GM12878 (cell line): ENCODE results near the gene DLX3. TPM values are rescaled to one million over a fixed set of nuclear protein-coding genes. Genes with fewer than 3 reads are reported as not detected.

Experiments
- ATAC-seq: fragments of 200-7000 bp; cut with Tn5 transposase; 3 replicates; pipeline ENCODE4 v1.9.1; 2020; ENCODE audit warnings: mild to moderate bottlenecking, moderate library complexity
- BruUV-seq: library from RNA; stranded (reverse); fragments of 400-500 nt; replicated peaks from 2 replicates; lab custom pipeline; 2021; lab: Mats Ljungman, UMichigan
- CTCF ChIA-PET: fragments of 300-600 bp; sonication (Branson Sonifier 250); formaldehyde crosslinking; extraction: SDS; loops from one replicate; lab custom pipeline; 2021; ENCODE audit warnings: inconsistent platforms; lab: Yijun Ruan, JAX
- POLR2A ChIA-PET: fragments of 350-600 bp; formaldehyde crosslinking; extraction: SDS; loops from one replicate; lab custom pipeline; 2021; ENCODE audit warnings: inconsistent platforms; lab: Charles Lee
- RAD21 ChIA-PET: fragments of 300-600 bp; sonication (Branson Sonifier 250); formaldehyde crosslinking; loops from one replicate; lab custom pipeline; 2023; ENCODE audit warnings: antibody characterized with exemption; ENCODE audit not compliant: unreplicated experiment; lab: Charles Lee
- SMC1A ChIA-PET: fragments of 300-600 bp; sonication (Branson Sonifier 250); formaldehyde crosslinking; loops from one replicate; lab custom pipeline; 2023; ENCODE audit not compliant: unreplicated experiment, uncharacterized antibody; lab: Charles Lee
- DNase-seq: peaks from one replicate; pipeline ENCODE4 v3.0.0-alpha.2; 2011; ENCODE audit warnings: low read depth, low spot score
- FAIRE-seq: peaks from 3 replicates; lab custom pipeline; 2011; peaks lifted over from hg19 to GRCh38; lab: Jason Lieb, UNC
- H2AFZ ChIP-seq: 2 replicates; pipeline ENCODE4 v1.6.0; 2011; ENCODE audit warnings: low read depth, low read length, control low read depth; ENCODE audit not compliant: control insufficient read depth
- H3K27ac ChIP-seq: 2 replicates; pipeline ENCODE4 v1.5.1; 2011; ENCODE audit warnings: control low read depth; ENCODE audit not compliant: control insufficient read depth, insufficient read depth
- H3K27me3 ChIP-seq, 2 experiments: replicated peaks in 1 of 2; 2 replicates each; pipeline versions ENCODE4 v1.6.0 to v1.6.1; 2011; ENCODE audit warnings: low read length in 1 of 2; ENCODE audit not compliant: control insufficient read depth in 2 of 2, insufficient read depth in 2 of 2
- H3K36me3 ChIP-seq, 2 experiments: 2 replicates each; pipeline ENCODE4 v1.5.1; 2011; ENCODE audit warnings: low read length in 1 of 2; ENCODE audit not compliant: control insufficient read depth in 2 of 2, insufficient read depth in 2 of 2
- H3K4me1 ChIP-seq: 2 replicates; pipeline ENCODE4 v1.6.1; 2011; ENCODE audit warnings: mild to moderate bottlenecking, low read length, moderate library complexity, mixed read lengths; ENCODE audit not compliant: control insufficient read depth, insufficient read depth
- H3K4me2 ChIP-seq: 2 replicates; pipeline ENCODE4 v1.6.0; 2011; ENCODE audit warnings: control low read depth; ENCODE audit not compliant: control insufficient read depth, insufficient read depth
- H3K4me3 ChIP-seq: fragments of 200-600 bp; sonication (generic); 2 replicates; pipeline ENCODE4 v1.5.1; 2016
- H3K79me2 ChIP-seq: 2 replicates; pipeline ENCODE4 v1.6.0; 2011; ENCODE audit warnings: low read length; ENCODE audit not compliant: control insufficient read depth, insufficient read depth
- H3K9ac ChIP-seq: 2 replicates; pipeline ENCODE4 v1.8.0; 2011; ENCODE audit warnings: low read length, control low read depth, mixed read lengths; ENCODE audit not compliant: control insufficient read depth, insufficient read depth
- H3K9me3 ChIP-seq: replicated peaks from 3 replicates; pipeline ENCODE4 v1.5.1; 2011; ENCODE audit warnings: mild to moderate bottlenecking, low read length; ENCODE audit not compliant: control insufficient read depth, insufficient read depth
- H4K20me1 ChIP-seq: 2 replicates; pipeline ENCODE4 v1.6.0; 2011; ENCODE audit not compliant: control insufficient read depth, insufficient read depth
- ATF7 ChIP-seq: fragments of 450-650 bp; IDR thresholded peaks from 2 replicates; pipeline ENCODE4 v1.6.1; 2016; ENCODE audit warnings: low read depth, mild to moderate bottlenecking
- BRCA1 ChIP-seq: IDR thresholded peaks from 2 replicates; pipeline ENCODE4 v1.6.1; 2011; ENCODE audit warnings: low read depth, low read length, improper control_type of control experiment
- CBX5 ChIP-seq: sonication (generic); IDR thresholded peaks from 2 replicates; pipeline ENCODE4 v1.6.1; 2016; ENCODE audit warnings: low read depth, moderate library complexity, mild to moderate bottlenecking, inconsistent platforms
- CHD2 ChIP-seq: IDR thresholded peaks from 2 replicates; pipeline ENCODE4 v1.6.1; 2011; ENCODE audit warnings: low read depth, low read length, improper control_type of control experiment, borderline replicate concordance
- CREM ChIP-seq: IDR thresholded peaks from 2 replicates; pipeline ENCODE4 v1.6.1; 2014; ENCODE audit warnings: antibody characterized with exemption, low read depth
- DPF2 ChIP-seq: fragments of 450-650 bp; IDR thresholded peaks from 2 replicates; pipeline ENCODE4 v1.6.1; 2017; ENCODE audit warnings: mild to moderate bottlenecking
- EZH2 ChIP-seq: IDR thresholded peaks from 2 replicates; pipeline ENCODE4 v1.6.1; 2012; ENCODE audit warnings: low read depth, mild to moderate bottlenecking, control low read depth, inconsistent platforms, low read length, borderline replicate concordance; ENCODE audit not compliant: control insufficient read depth
- KLF5 ChIP-seq: fragments of 450-650 bp; IDR thresholded peaks from 2 replicates; pipeline ENCODE4 v1.6.1; 2014; ENCODE audit warnings: mild to moderate bottlenecking; ENCODE audit not compliant: partially characterized antibody
- MLLT1 ChIP-seq: fragments of 450-650 bp; IDR thresholded peaks from 2 replicates; pipeline ENCODE4 v1.6.1; 2016; ENCODE audit warnings: mild to moderate bottlenecking
- MTA2 ChIP-seq: fragments of 450-650 bp; IDR thresholded peaks from 2 replicates; pipeline ENCODE4 v1.6.1; 2016; ENCODE audit warnings: low read depth, mild to moderate bottlenecking, moderate library complexity
- POU2F2 ChIP-seq: IDR thresholded peaks from 3 replicates; pipeline ENCODE4 v1.6.1; 2011; ENCODE audit warnings: low read depth, mild to moderate bottlenecking, low read length, borderline replicate concordance
- USF1 ChIP-seq: IDR thresholded peaks from 2 replicates; pipeline ENCODE4 v1.6.1; 2011; ENCODE audit warnings: borderline replicate concordance, low read depth, mild to moderate bottlenecking, moderate library complexity, mixed read lengths, low read length; ENCODE audit not compliant: insufficient read depth; ENCODE audit errors: extremely low read length
- ZBTB11 ChIP-seq: fragments of 450-650 bp; formaldehyde crosslinking; IDR thresholded peaks from 2 replicates; pipeline ENCODE4 v1.5.0; 2022; ENCODE audit warnings: mild to moderate bottlenecking, missing genetic modification characterization
- WGBS: methylation state at CpG from one replicate; pipeline ENCODE4 v1.1.6; 2016; ENCODE audit warnings: low lambda C conversion rate; ENCODE audit not compliant: insufficient replicate concordance, insufficient coverage; ENCODE audit errors: missing lambda C conversion rate; 5-methylcytosine and 5-hydroxymethylcytosine counted together
- in situ Hi-C: fragments of 300-500 bp; cut with MboI; formaldehyde crosslinking; loops from 9 replicates; pipeline ENCODE4 v1.14.3; 2018; ENCODE audit warnings: mixed read lengths
- intact Hi-C: fragments of 100-400 bp; cut with micrococcal nuclease; formaldehyde crosslinking; loops from one replicate; pipeline ENCODE4 v1.14.2; 2022; ENCODE audit not compliant: unreplicated experiment
- polyA plus RNA-seq, 11 experiments: library from polyadenylated mRNA; depleted of rRNA in 4 of 11; unstranded in 6 of 11; stranded (reverse) in 5 of 11; fragments of >200 nt; fragmentation: Nextera tagmentation in 4 of 11; fragmentation: Illumina TruSeq in 1 of 11; extraction: Ambion mirVana in 4 of 11; extraction: Trizol in 1 of 11; gene quantifications; 1 replicate in 1 of 11; 2 replicates in 10 of 11; pipeline versions ENCODE4 v1.2.1 to v1.2.3, GENCODE V29; 2011 to 2016; ENCODE audit warnings: inconsistent platforms in 2 of 11, missing spikeins in 2 of 11, low read depth in 1 of 11
- total RNA-seq, 4 experiments: library from RNA; depleted of rRNA in 3 of 4; stranded (reverse); fragments of >200 nt in 3 of 4; fragmentation: Illumina TruSeq in 1 of 4; extraction: Trizol in 1 of 4; gene quantifications; 2 replicates each; pipeline versions ENCODE4 v1.2.1 to v1.2.3, GENCODE V29; 2013 to 2021
- TF ChIP-seq, protein P1 (sequence below): IDR thresholded peaks from 2 replicates; pipeline ENCODE4 v1.6.1; 2011; ENCODE audit warnings: low read depth, mild to moderate bottlenecking, low read length, moderate library complexity, borderline replicate concordance; ENCODE audit errors: extremely low read depth

Gene DLX3
- total and polyA plus RNA-seq, 10 of the 15 experiments (the other 5 are each of a cell fraction or from before 2014, with no cell fraction given) = not detected

- in situ Hi-C loops = no loop called here
- SMC1A ChIA-PET = no interaction called here
- POLR2A ChIA-PET = no interaction called here
- no peak for FAIRE-seq
- H3K9ac ChIP-seq = no peak overlapping the region
- H3K4me2 ChIP-seq = no peak overlapping the region
- CTCF ChIA-PET = interaction anchor here (2.3 kb wide), 1 partner anchor 33 kb away, joined by 13 read pairs; no protein-coding TSS in a partner anchor
- no peaks in the 10 kb centered on the region for H4K20me1 ChIP-seq
- 24% methylated on average over 49 of the region's 52 CpGs for WGBS
- no peak overlapping the region for H3K4me3 ChIP-seq
- H3K27ac ChIP-seq = no peak overlapping the region
- no peaks in the 10 kb centered on the region for H3K36me3 ChIP-seq
- no peaks in the 10 kb centered on the region; the same call in 1 of the 2 replicates for H3K4me1 ChIP-seq
- H3K9me3 ChIP-seq = no peaks in the 10 kb centered on the region
- H2AFZ ChIP-seq = no peak overlapping the region
- RAD21 ChIA-PET = no interaction called here
- H3K79me2 ChIP-seq = no peaks in the 10 kb centered on the region
- H3K27me3 ChIP-seq = peaks cover 11 to 19% of the 10 kb centered on the region in 2 experiments
- no peak for ATAC-seq
- DNase-seq = no peak
- no TSS peak for BruUV-seq
- intact Hi-C loops = no loop called here
- TF ChIP-seq, protein P1, sequence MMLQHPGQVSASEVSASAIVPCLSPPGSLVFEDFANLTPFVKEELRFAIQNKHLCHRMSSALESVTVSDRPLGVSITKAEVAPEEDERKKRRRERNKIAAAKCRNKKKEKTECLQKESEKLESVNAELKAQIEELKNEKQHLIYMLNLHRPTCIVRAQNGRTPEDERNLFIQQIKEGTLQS = no peak
- TF ChIP-seq POU2F2 (no peak), BRCA1 (no peak), DPF2 (no peak), KLF5 (no peak), CBX5 (no peak), MTA2 (no peak), CHD2 (no peak), USF1 (no peak), ATF7 (no peak), EZH2 (no peak), ZBTB11 (no peak), CREM (no peak), MLLT1 (no peak)
Observed at GRCh38 chr17:49964769-49965523, 30.1 kb downstream of the DLX3 start.
